ENCODE results near the gene PALM2AKAP2.

DNA sequence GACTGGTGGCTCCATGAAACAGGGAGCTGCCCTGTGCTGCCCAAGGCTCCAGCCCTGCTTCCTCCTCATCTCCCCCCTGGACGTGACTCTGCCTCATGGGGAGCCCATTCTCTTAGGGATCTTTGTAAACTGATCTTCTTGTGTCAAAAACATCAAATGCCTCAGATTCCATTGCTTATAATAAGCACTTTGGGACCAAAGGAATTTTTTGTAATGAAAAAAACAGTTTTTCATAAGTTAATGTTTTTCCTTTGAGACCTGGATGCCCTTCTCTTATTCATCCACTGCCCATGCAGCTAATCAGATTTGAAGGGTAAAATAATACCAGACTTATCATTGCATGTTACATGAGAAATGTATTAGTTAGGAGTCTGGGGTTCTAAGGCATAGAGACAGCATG lies 41.7 kb downstream of the PALM2AKAP2 start:
- TF ChIP-seq, protein P1, sequence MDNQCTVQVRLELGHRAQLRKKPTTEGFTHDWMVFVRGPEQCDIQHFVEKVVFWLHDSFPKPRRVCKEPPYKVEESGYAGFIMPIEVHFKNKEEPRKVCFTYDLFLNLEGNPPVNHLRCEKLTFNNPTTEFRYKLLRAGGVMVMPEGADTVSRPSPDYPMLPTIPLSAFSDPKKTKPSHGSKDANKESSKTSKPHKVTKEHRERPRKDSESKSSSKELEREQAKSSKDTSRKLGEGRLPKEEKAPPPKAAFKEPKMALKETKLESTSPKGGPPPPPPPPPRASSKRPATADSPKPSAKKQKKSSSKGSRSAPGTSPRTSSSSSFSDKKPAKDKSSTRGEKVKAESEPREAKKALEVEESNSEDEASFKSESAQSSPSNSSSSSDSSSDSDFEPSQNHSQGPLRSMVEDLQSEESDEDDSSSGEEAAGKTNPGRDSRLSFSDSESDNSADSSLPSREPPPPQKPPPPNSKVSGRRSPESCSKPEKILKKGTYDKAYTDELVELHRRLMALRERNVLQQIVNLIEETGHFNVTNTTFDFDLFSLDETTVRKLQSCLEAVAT (IDR thresholded peaks at IDR 0.05) = no peak
- TF ChIP-seq CTCF (IDR thresholded peaks at IDR 0.05 in 2 of 3, conservative IDR thresholded peaks at IDR 0.05 in 1 of 3; ENCODE audit: control insufficient read depth in 2 of 3, extremely low read depth in 1 of 3, insufficient read depth in 1 of 3, low read depth in 3 of 3, low read length in 3 of 3) = no peak
- TF ChIP-seq GABPA (IDR thresholded peaks at IDR 0.05; ENCODE audit: low read depth) = no peak
- TF ChIP-seq, protein P2, sequence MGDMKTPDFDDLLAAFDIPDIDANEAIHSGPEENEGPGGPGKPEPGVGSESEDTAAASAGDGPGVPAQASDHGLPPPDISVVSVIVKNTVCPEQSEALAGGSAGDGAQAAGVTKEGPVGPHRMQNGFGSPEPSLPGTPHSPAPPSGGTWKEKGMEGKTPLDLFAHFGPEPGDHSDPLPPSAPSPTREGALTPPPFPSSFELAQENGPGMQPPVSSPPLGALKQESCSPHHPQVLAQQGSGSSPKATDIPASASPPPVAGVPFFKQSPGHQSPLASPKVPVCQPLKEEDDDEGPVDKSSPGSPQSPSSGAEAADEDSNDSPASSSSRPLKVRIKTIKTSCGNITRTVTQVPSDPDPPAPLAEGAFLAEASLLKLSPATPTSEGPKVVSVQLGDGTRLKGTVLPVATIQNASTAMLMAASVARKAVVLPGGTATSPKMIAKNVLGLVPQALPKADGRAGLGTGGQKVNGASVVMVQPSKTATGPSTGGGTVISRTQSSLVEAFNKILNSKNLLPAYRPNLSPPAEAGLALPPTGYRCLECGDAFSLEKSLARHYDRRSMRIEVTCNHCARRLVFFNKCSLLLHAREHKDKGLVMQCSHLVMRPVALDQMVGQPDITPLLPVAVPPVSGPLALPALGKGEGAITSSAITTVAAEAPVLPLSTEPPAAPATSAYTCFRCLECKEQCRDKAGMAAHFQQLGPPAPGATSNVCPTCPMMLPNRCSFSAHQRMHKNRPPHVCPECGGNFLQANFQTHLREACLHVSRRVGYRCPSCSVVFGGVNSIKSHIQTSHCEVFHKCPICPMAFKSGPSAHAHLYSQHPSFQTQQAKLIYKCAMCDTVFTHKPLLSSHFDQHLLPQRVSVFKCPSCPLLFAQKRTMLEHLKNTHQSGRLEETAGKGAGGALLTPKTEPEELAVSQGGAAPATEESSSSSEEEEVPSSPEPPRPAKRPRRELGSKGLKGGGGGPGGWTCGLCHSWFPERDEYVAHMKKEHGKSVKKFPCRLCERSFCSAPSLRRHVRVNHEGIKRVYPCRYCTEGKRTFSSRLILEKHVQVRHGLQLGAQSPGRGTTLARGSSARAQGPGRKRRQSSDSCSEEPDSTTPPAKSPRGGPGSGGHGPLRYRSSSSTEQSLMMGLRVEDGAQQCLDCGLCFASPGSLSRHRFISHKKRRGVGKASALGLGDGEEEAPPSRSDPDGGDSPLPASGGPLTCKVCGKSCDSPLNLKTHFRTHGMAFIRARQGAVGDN (IDR thresholded peaks at IDR 0.05) = no peak
- no peak for TF ChIP-seq SIN3A (IDR thresholded peaks at IDR 0.05; ENCODE audit: low read depth, low read length)
- TF ChIP-seq TBL1XR1 (IDR thresholded peaks at IDR 0.05; ENCODE audit: low read depth, low read length) = no peak
- no peak for TF ChIP-seq ZNF274 (IDR thresholded peaks at IDR 0.05; ENCODE audit: insufficient read depth, insufficient read length)
- TF ChIP-seq REST (IDR thresholded peaks at IDR 0.05; ENCODE audit: low read depth, low read length) = no peak
- TF ChIP-seq IRF3 (IDR thresholded peaks at IDR 0.05) = no peak
- TF ChIP-seq TCF12 (IDR thresholded peaks at IDR 0.05; ENCODE audit: low read depth, low read length) = no peak
- no peak for TF ChIP-seq POLR2A (IDR thresholded peaks at IDR 0.05; ENCODE audit: low read depth, low read length)
- TF ChIP-seq EP300 (IDR thresholded peaks at IDR 0.05; ENCODE audit: borderline replicate concordance in 1 of 2, control insufficient read depth in 1 of 2, low read depth in 2 of 2, low read length in 2 of 2) = no peak
- no peak for TF ChIP-seq ATF7 (IDR thresholded peaks at IDR 0.05; ENCODE audit: low read depth)
- no peak for TF ChIP-seq EZH2 (IDR thresholded peaks at IDR 0.05; ENCODE audit: borderline replicate concordance, control insufficient read depth, low read depth, low read length)
